GM11168 (cell line): ENCODE measurements around the gene IFRD1.

Experiments used
- in situ Hi-C: fragments of 300-500 bp; cut with MboI; formaldehyde crosslinking; loops from one replicate; pipeline ENCODE4 v1.12.0; 2022; ENCODE audit warnings: low sequenced_read_pairs; ENCODE audit not compliant: unreplicated experiment

The IFRD1 gene

DNA sequence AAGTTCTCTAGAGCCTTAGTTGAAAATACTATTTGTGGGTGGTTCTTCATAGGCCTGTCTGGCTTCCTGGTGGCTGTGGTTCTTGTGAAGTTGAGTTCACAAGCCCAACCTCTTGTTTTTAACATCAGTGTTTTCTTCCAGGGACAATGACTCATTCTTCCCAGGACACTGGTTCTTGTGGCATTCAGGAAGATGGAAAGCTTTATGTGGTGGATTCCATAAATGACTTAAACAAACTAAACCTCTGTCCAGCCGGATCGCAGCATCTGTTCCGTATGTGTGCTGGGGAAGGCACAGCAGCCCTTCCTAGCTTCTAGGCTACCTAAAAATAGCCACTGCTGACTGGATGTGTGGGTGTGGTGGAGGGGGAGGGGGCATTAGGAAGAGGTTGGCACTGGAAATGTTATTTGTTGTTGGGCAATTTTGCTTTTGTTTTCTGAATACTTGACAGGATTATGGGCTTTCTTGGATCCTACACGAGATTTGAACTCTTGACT, 34.5 kb downstream of the IFRD1 start:
- in situ Hi-C loops = loop anchor here (25.0 kb wide), 1 partner anchor 722 kb away; no protein-coding TSS in a partner anchor

DNA sequence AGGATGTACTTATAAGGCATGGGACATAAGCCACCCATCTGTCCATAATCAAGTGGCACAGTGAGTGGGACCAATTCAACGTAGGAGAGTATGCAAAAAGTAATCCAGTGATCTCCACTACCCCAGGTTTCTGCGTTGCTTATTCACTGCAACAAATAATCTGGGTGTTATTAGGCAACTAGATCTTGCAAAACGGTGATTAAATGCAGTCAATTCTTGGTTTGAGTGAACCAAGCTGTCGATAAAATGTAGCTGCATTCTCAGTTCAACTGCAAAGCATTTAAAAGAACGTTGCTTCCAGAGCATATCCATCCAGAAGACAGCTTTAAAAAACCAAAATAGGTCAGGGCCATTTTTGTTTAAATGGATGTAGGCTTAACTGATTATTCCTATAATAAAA, 35.5 kb downstream of the IFRD1 start:
- in situ Hi-C loops = loop anchor here (25.0 kb wide), 1 partner anchor 723 kb away; no protein-coding TSS in a partner anchor

DNA sequence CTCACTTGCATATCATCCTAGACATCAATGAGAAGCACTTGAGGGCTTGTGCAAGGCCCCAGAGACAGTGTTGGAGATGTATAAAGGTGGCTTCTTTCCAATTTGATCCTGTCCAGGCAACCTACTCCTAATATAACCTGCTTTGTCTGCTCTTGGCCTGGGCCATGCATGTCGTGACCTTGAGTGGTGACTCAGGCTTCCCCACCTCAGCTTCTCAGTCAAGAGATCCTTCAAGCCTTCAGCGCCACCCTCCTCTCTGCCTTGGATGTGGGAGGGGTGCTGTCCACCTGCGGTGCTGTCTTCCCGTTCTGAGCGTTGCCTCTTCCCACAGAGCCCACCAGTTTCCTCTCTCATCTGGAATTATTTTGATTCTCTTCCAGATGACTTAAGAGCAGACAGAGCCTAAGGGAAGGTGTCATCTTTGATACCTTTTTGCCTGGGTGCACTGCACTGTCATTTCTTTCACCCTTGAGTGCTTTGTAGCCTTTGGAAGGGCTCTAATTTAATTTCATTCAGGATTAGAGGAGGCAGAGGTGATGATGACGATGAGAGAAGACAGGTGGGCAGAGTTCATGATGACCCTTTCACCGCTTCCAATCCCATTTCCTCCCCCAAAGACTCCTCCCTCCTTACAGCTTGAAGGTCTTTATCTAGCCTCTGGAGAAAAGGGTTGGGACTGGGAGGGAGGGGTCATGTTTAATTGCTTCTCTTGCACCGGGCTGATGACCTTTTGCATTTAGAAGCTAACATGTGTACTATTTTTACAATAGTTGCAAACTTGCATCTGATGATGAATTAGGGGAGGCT, 37.4 kb downstream of the IFRD1 start:
- in situ Hi-C loops = loop anchor here (25.0 kb wide), 1 partner anchor 725 kb away; no protein-coding TSS in a partner anchor

DNA sequence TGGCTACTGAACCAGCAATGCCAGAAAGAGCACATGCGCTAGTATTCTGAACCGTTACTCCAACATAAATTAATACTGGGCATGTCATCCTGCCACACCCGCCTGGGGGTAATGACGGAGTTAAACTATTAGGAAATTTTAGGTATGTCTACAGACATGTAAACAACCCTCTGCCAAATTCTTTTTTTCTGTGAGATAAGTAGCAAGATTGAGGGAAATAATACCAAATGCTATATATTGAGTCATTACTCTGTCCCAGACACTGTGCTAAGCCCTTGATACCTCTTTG, 37.9 kb downstream of the IFRD1 start:
- in situ Hi-C loops = loop anchor here (25.0 kb wide), 1 partner anchor 726 kb away; no protein-coding TSS in a partner anchor

DNA sequence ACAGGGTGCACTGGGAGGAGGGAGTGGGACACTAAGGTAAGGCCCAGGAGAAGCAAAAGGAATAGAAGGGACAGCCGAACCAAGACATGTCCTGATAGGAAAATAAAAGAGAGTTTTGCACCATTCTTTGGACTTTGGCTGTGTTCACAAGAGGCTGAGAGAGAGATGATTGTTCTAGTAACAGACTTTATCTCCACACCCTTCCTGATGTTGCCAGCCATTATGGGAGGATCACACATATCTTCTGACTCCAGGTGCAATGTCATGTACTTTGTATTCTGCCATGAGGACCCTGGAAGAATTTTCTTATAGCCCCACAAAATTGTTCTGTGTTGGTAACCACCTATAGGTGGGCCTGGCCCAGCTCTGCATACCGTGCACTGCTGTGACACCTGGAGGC, 41.9 kb downstream of the IFRD1 start:
- in situ Hi-C loops = loop anchor here (25.0 kb wide), 1 partner anchor 730 kb away; no protein-coding TSS in a partner anchor

DNA sequence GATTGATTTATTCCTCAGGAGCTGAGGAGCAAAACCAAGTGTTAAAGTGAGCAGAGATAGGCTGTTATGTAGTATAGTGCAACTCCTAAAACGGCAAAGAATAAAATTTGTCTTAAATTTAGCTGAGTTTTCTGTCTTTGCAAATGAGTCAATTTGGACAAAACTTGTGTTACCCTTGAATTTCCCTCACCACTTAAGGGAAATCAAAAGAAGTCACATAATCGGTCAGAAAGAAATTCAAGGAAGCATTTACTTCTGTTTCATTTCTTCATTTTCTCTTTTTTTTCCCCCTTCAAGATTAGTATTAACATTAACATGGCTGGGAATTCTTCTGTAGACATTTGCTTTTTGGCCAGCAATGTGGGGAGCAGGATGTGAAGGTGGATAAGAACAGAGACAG, 44.4 kb downstream of the IFRD1 start:
- in situ Hi-C loops = loop anchor here (25.0 kb wide), 1 partner anchor 732 kb away; no protein-coding TSS in a partner anchor

DNA sequence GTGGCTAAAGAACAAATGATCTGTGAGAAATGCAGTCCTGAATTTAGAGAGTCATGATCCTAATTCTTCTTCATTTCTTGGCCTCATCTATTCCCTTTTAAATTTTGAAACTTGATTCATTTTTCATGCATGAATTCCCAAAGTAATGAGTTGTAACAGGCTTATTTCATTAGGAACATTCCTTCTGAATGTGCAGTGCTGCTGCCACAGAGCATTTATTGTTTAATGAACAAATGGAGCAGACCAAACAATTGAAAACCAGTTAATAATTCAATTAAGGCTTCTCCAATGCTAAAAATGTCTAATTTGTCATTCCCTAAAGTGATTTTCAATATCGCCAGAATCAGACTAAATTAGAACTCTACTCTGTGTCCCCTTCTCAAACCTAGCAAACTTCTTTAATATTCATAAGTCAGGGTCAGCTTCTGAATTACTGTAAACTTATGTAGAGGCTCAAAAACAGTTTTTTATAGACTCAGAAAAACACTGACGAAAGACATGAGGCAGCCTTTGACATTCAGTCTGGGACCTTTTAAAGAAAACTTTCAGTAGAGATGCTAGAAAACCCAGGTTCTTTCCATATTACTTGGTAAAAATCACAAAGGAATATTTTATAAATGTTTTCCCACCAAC, 45.0 kb downstream of the IFRD1 start:
- in situ Hi-C loops = loop anchor here (25.0 kb wide), 1 partner anchor 733 kb away; no protein-coding TSS in a partner anchor

DNA sequence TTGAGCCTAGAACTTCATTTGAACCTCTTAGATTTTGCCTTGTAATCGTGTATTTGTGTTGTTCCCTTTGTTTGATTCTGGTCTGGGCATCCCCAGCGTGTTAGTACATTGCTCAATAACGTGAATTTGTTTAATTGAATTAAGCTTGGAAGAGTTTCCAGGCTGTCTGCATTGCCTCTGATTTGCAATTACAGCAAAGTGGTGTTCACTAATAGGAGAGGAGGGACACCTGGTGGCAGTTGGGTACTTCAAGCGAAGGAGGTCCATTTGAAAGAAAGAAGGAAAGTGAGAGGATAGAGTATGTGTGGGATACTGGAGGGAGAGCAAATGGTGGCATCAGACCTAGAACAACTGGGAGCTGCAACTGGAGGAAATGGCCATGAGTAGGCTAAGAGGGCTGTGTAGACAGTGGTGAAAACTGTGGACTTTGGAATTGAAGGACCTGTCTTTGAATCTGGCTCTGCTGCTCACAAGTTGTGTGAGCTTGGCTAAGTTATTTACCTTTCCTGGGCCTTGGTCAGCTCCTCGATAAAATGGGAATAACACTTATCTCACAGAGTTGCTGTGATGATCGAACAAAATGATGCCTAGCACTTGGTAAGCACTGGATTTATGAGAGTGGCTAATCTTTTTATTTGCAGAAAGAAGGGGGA, 45.7 kb downstream of the IFRD1 start:
- in situ Hi-C loops = loop anchor here (25.0 kb wide), 1 partner anchor 734 kb away; no protein-coding TSS in a partner anchor

DNA sequence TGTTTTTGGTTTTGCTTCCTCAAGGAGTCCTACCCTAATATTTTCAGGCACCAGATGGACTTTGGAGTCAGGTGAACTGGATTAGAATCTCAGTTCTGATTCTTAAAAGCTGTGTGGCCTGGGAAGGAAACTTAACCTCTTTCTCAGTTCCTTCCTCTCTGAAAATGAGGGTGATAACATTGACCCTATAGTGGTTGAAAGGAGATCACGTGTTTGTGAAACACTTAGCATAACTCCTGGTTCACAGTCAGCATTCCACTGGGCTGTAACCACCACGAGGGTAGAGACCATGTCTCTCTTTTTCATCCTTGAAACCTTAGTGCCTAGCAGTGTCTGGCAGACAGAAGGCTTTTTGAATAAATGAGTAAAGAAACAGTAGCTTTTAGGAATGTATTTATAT, 47.2 kb downstream of the IFRD1 start:
- in situ Hi-C loops = loop anchor here (25.0 kb wide), 1 partner anchor 735 kb away; no protein-coding TSS in a partner anchor

DNA sequence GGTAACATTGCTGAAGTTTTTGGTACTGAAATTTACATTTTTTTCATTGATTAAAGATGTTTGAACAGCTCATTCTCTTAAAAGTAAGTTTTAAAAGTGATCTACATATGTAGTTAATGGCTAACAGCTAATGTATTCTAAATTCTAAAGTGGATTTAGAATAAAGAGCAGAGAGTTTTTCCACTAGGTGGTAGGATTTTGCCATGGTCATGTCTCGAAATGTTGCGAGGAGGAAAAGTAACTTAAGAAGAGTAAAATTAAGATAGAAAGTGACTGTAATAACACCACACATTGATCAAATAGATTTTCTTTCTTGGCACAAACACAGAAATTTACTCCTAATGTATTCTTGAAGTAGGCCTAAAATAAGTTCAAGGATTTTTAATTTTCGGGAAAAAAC, 50.4 kb downstream of the IFRD1 start:
- in situ Hi-C loops = no loop called here

DNA sequence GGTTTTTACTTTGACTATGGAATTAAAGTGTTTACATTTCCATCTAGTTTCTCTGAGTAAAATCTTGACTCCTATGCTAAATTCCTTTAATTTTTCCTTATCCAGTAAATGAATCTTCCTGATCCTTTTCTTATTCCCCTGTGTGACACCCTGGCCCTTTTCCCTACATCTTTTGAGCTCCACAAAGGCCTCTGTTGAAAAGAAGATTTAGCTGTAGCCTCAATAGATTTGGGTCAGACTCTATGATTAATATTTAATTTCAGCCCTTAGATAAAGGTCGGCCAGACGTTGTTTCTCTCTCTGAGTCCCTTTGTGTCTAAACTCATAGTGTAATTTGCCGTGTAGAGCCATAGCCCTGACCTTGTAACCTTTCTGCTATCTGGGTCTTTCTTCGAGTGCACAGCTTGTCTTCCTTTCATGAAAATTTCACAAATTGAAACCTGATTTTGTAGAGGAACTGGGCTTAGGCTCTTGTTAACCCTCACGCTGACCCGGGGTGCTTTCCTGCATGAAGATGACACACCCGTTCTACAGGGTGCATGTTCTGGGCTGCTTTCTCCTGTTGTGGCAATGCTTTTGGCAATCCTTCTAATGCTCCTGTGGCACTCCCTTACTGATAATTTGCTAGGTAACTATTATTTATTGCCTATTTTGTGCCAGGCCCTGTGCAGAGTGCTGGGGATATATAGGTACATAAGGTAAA, 51.7 kb downstream of the IFRD1 start:
- in situ Hi-C loops = no loop called here

DNA sequence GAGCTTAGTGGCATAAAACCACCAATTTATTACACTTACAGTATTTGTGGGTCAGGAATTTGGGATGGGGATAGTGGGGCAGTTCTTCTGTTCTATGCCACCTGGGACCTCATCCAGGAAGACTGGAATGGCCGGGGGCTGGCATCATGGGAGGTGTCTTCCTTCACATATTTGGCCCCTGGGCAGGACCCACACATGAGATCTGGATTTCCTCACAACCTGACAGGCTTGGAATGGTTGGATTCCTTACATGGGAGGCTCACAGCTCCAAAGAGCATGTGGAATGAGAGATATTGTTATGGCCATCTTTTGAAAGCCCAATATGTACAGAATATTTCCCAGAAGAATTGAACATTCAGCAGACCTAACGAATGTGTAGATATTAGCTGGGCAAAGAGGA, 52.4 kb downstream of the IFRD1 start:
- in situ Hi-C loops = no loop called here

DNA sequence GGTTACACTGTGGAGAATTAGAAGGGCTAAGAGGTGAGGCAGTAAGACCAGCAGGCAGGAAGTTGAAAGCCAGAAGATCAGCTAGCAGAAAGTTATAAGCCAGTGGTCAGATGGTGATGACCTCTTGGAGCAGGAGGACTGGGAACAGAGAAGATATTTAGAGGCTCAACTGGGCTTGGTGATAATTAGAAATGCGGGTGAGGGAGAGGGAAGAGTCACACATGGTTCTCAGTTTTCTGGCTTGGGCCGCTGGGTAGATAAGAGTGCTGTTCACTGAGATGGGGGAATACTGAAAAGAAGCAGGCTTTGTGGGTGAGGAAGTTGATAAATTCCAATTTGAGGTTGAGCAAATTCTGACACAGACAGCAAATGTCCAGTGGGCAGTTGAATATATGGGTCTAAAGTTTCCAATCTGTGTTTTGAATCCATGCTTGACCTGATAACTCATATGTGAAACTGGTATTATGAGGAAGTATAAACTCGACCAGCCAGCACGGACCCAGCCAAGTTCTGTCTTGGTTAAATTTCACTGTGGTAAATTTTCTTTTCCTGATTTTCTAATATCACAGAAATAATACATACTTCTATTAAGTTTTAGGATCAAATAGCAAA, 53.2 kb downstream of the IFRD1 start:
- in situ Hi-C loops = no loop called here

DNA sequence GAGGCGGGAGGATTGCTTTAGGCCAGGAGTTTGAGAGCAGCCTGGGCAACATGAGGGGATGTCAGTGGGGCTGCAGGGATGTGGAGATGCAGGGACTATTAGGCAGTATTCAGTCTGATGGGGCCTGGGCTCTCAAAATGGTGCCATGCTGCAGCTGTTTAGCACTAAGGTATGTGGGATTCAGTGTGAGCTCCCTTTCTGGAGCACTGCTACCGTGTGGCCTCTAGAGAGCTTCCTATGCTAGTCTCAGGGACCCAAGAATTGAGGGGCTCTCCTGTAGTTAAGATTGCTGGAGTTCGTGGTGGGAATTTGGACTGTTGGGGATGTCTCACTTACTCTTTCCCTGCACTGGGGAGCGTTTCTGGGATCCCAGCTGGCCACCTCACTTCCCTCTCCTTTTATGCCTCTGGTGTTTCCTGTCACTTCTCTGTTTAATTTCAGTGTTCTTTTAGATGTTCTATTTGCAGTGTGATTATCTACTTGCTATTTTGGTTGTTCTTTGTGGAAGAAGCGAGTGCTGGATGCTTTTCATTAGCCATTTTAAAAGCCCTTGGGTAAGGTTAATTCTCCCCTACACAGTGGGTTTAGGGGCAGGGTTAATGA, 53.9 kb downstream of the IFRD1 start:
- in situ Hi-C loops = no loop called here

DNA sequence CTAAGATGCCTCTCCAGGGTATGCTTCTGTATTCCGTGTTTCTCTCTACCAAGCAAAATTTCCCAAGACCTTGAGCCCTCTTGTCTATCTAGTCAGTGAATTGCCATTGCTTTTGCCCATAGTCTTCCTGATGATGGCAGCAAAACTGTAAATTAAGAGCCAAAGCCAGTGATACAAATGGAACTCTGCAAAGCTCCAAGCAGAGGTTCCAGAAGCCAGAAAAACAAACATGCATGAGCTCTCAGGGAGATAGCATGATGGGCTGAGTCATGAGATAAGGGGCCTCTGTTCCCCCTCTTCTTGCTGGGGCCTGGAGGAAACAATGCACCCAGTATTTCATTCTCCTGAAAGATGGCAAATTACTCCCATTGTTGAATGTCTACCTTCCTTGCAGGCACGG, 55.2 kb downstream of the IFRD1 start:
- in situ Hi-C loops = no loop called here

DNA sequence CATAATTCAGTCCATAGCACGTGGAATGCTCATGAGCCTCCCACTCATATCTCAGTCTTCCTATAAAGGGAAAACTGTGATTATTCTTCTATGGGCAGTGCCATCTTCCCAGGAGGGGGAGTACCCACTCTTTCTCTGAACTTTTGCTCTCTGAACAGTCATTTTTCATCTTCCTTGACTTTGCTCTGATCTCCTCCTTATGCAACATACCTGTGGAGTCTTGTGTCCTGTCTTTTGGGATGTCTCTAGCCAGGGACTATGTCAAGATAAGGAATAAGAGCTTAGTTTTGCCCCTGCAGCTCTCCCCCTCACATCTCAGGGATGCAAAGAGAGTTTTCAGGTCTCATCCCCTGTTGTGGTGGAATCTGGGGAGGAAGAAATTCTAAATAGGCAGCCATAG, 58.1 kb downstream of the IFRD1 start:
- in situ Hi-C loops = no loop called here

DNA sequence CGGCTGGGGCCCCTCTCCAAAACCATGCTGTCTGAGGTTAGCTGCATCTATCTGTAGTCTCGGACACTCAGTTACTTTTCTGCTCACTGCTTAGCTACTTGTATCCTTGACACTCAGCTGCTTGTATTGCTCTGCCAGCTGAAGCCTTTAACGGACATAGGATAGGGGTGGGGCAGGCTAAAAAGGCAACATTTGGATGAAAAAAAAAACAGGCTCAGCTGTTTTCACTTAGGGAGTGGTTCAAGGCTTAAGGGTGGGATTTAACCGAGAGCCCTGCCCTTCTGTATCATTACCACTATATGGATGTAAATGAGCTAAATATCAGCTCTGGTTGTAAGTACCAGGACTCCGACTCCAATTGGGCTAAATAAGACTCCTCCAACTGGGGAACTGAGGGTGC, 59.1 kb downstream of the IFRD1 start:
- in situ Hi-C loops = no loop called here

DNA sequence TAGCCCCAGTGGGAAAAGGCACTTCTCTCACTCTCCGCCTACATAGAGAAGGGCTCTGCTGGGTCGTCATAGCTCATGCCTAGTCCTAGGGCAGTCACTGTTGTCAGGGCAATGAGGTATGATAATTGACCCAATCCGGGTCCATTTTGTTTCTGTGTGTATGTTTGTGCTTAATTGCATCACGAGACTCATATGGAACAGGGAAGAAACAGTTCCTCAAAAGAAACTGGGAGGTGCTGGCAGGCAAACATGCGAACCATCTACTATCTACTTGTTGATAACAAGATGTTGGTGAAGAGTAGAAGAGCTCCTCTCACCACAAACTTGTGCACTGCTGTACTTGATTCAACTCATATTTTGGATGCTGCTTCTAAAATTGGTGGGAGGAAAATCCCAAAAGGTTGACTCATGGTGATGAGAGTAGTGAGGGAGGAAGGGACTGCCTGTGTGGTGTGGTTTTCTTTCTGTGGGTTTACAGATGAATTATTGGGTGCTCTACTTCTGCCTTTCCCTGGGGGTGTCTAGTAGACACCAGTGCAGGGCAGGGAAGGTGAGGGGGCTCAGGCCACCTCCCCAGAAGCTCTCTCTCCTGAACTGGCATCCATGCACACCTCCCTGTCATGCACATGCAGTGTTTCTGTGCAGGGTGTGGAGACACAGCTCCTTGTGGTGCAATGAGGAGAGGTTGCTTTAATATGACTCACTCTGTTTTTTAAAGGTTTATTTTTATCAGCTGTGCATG, 59.9 kb downstream of the IFRD1 start:
- in situ Hi-C loops = no loop called here

DNA sequence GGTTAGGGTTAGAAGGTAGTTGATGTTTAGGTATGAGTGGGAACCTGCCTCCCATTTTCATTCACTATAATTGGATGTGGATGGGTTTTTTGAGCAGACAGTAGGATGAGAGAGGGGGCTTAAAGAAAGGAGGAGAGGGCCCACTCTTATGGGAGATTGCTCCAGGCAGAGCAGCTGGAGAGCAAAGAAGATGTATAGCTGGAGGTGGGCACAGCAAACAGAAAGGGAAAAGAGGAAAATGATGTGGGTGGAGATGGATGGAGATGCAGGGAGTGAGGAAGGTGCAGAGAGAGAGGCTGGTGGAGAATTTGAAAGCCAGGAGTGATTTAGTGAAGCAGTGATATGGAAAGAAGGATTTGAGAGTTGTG, 60.5 kb downstream of the IFRD1 start:
- in situ Hi-C loops = no loop called here
